Measurements from ENCODE around the gene PPP1R7. TPM values are rescaled to one million over a fixed set of nuclear protein-coding genes. Genes with fewer than 3 reads are reported as not detected.

PPP1R7 gene
- total RNA-seq, 1 experiment from 2014 or later, result 43.9 TPM

- H3K4me3 Mint-ChIP-seq (ENCODE audit: unreplicated experiment), result no peak overlapping the region
Observed at GRCh38 chr2:241135737-241136136, 14.5 kb upstream of the PPP1R7 start.

GRCh38 chr2:241136191-241136590 is 14.1 kb upstream of the PPP1R7 start:
- Mint-ChIP-seq H3K9me3 (ENCODE audit: unreplicated experiment) (no peaks in the 10 kb centered on the region), H3K27me3 (ENCODE audit: insufficient read depth, unreplicated experiment) (no peaks in the 10 kb centered on the region)
- POLR2A ChIA-PET, result interaction anchor here (0.9 to 1.2 kb wide), 2 partner anchors 14 to 35 kb away, joined by 3 read pairs; partner anchors contain the start of genes MTERF4, PASK and PPP1R7

More at GRCh38 chr2:241135737-241136136, 14.5 kb upstream of the PPP1R7 start:
- Mint-ChIP-seq H3K9me3 (ENCODE audit: unreplicated experiment) (no peaks in the 10 kb centered on the region), H3K36me3 (ENCODE audit: insufficient read depth, unreplicated experiment) (peaks cover 16% of the 10 kb centered on the region), H3K4me1 (ENCODE audit: insufficient read depth, unreplicated experiment) (no peaks in the 10 kb centered on the region), H3K27ac (ENCODE audit: low read depth, unreplicated experiment) (no peak overlapping the region), H3K27me3 (ENCODE audit: insufficient read depth, unreplicated experiment) (no peaks in the 10 kb centered on the region)
- no peak for TF ChIP-seq CTCF (IDR thresholded peaks at IDR 0.05; ENCODE audit: unreplicated experiment)
- intact Hi-C loops (cut with micrococcal nuclease), result no loop called here
- ChIA-PET POLR2A (interaction anchor here (1.2 kb wide), 1 partner anchor 34 kb away, joined by 3 read pairs; the partner anchor contains the start of gene MTERF4), CTCF (interaction anchor here (0.6 to 0.8 kb wide), 3 partner anchors 227 to 622 kb away, joined by 3 to 4 read pairs (median 3); no protein-coding TSS in a partner anchor)
- BruUV-seq (replicated peaks), result no TSS peak
- no peak for DNase-seq (ENCODE audit: unreplicated experiment)

GRCh38 chr2:241136661-241137260 is 13.5 kb upstream of the PPP1R7 start:
- no peaks in the 10 kb centered on the region for H3K4me1 Mint-ChIP-seq (ENCODE audit: insufficient read depth, unreplicated experiment)
- H3K36me3 Mint-ChIP-seq (ENCODE audit: insufficient read depth, unreplicated experiment), result peaks cover 16% of the 10 kb centered on the region
- no TSS peak for BruUV-seq (replicated peaks)
- H3K4me3 Mint-ChIP-seq (ENCODE audit: unreplicated experiment), result no peak overlapping the region
- DNase-seq (ENCODE audit: unreplicated experiment), result no peak
- no peak for TF ChIP-seq CTCF (IDR thresholded peaks at IDR 0.05; ENCODE audit: unreplicated experiment)
- ChIA-PET CTCF (no interaction called here), POLR2A (interaction anchor here (0.9 to 1.2 kb wide), 2 partner anchors 13 to 35 kb away, joined by 3 read pairs; partner anchors contain the start of genes MTERF4, PASK and PPP1R7)
- no peak overlapping the region for H3K27ac Mint-ChIP-seq (ENCODE audit: low read depth, unreplicated experiment)
- intact Hi-C loops (cut with micrococcal nuclease), result no loop called here
- no peaks in the 10 kb centered on the region for H3K27me3 Mint-ChIP-seq (ENCODE audit: insufficient read depth, unreplicated experiment)
- no peaks in the 10 kb centered on the region for H3K9me3 Mint-ChIP-seq (ENCODE audit: unreplicated experiment)

More at GRCh38 chr2:241136191-241136590, 14.1 kb upstream of the PPP1R7 start:
- no peak for DNase-seq (ENCODE audit: unreplicated experiment)
- TF ChIP-seq CTCF (IDR thresholded peaks at IDR 0.05; ENCODE audit: unreplicated experiment), result no peak
- no TSS peak for BruUV-seq (replicated peaks)
- intact Hi-C loops (cut with micrococcal nuclease), result no loop called here
- CTCF ChIA-PET, result interaction anchor here (0.8 kb wide), 1 partner anchor 622 kb away, joined by 3 read pairs; no protein-coding TSS in a partner anchor
- Mint-ChIP-seq H3K27ac (ENCODE audit: low read depth, unreplicated experiment) (no peak overlapping the region), H3K4me1 (ENCODE audit: insufficient read depth, unreplicated experiment) (no peaks in the 10 kb centered on the region), H3K36me3 (ENCODE audit: insufficient read depth, unreplicated experiment) (peaks cover 16% of the 10 kb centered on the region), H3K4me3 (ENCODE audit: unreplicated experiment) (no peak overlapping the region)

- no peak overlapping the region for H3K4me3 Mint-ChIP-seq (ENCODE audit: unreplicated experiment)
- H3K9me3 Mint-ChIP-seq (ENCODE audit: unreplicated experiment), result no peaks in the 10 kb centered on the region
- TF ChIP-seq CTCF (IDR thresholded peaks at IDR 0.05; ENCODE audit: unreplicated experiment), result no peak
- no peaks in the 10 kb centered on the region for H3K4me1 Mint-ChIP-seq (ENCODE audit: insufficient read depth, unreplicated experiment)
- POLR2A ChIA-PET, result interaction anchor here (0.5 to 0.9 kb wide), 2 partner anchors 12 kb away, joined by 3 read pairs; partner anchors contain the start of genes PASK and PPP1R7
- BruUV-seq (replicated peaks), result no TSS peak
- intact Hi-C loops (cut with micrococcal nuclease), result no loop called here
- no peaks in the 10 kb centered on the region for H3K27me3 Mint-ChIP-seq (ENCODE audit: insufficient read depth, unreplicated experiment)
- H3K36me3 Mint-ChIP-seq (ENCODE audit: insufficient read depth, unreplicated experiment), result peaks cover 16% of the 10 kb centered on the region
- CTCF ChIA-PET, result interaction anchor here (0.5 to 0.6 kb wide), 3 partner anchors 74 to 520 kb away, joined by 3 to 4 read pairs (median 3); no protein-coding TSS in a partner anchor
- DNase-seq (ENCODE audit: unreplicated experiment), result no peak
- no peak overlapping the region for H3K27ac Mint-ChIP-seq (ENCODE audit: low read depth, unreplicated experiment)
Observed at GRCh38 chr2:241137276-241138190, 12.7 kb upstream of the PPP1R7 start.
